ENCODE results near the gene HVCN1. TPM values are rescaled to one million over a fixed set of nuclear protein-coding genes. Genes with fewer than 3 reads are reported as not detected.

HVCN1 gene
- total RNA-seq, 1 experiment from 2014 or later, result 4.3 TPM

- DNase-seq (ENCODE audit: low read depth), result peak; percentile 37
Measured at GRCh38 chr12:110619534-110619953, 69.4 kb downstream of the HVCN1 start.

- DNase-seq (ENCODE audit: low read depth), result no peak
Measured at GRCh38 chr12:110616471-110617115, 72.3 kb downstream of the HVCN1 start.

- no peak for DNase-seq (ENCODE audit: low read depth)
Measured at GRCh38 chr12:110615171-110615570, 73.7 kb downstream of the HVCN1 start.

GRCh38 chr12:110613771-110614684 is 74.9 kb downstream of the HVCN1 start, which contains the start of gene TCTN1:
TSS of gene TCTN1 (plus strand) at chr12:110614129. CDS start at chr12:110614183, 54 bp downstream.
- peak; percentile 89 for DNase-seq (ENCODE audit: low read depth)

- no peak for DNase-seq (ENCODE audit: low read depth)
Measured at GRCh38 chr12:110613071-110613770, 75.7 kb downstream of the HVCN1 start.

GRCh38 chr12:110606253-110606611 is 82.7 kb downstream of the HVCN1 start:
- DNase-seq (ENCODE audit: low read depth), result no peak

GRCh38 chr12:110602085-110602814 is 86.7 kb downstream of the HVCN1 start:
- DNase-seq (ENCODE audit: low read depth), result peak; percentile 43

GRCh38 chr12:110600254-110600653 is 88.7 kb downstream of the HVCN1 start:
- DNase-seq (ENCODE audit: low read depth), result peak; percentile 56

GRCh38 chr12:110599334-110599733 is 89.6 kb downstream of the HVCN1 start:
- no peak for DNase-seq (ENCODE audit: low read depth)

Other genes with a start within 250 kb of the HVCN1 start
- gene ARPC3, start 238.8 kb downstream of the HVCN1 start, total RNA-seq (2014; rRNA removed), result 348 and 595 TPM in 2 replicates
- gene GPN3, start 220.9 kb downstream of the HVCN1 start, total RNA-seq (2014; rRNA removed), result 27.4 and 27.9 TPM in 2 replicates
- gene FAM216A, start 220.3 kb downstream of the HVCN1 start, total RNA-seq (2014; rRNA removed), result 37.1 and 40.6 TPM in 2 replicates
- 77.5 and 82.8 TPM in 2 replicates for gene VPS29, start 187.0 kb downstream of the HVCN1 start, total RNA-seq (2014; rRNA removed)
- 1.0 and 1.5 TPM in 2 replicates for gene RAD9B, start 186.8 kb downstream of the HVCN1 start, total RNA-seq (2014; rRNA removed)
- 4.8 and 9.2 TPM in 2 replicates for gene PPTC7, start 105.8 kb downstream of the HVCN1 start, total RNA-seq (2014; rRNA removed)
- 34.3 TPM in 2 replicates for gene TCTN1, start 75.0 kb downstream of the HVCN1 start, total RNA-seq (2014; rRNA removed)
- 147 and 158 TPM in 2 replicates for gene PPP1CC, start 53.8 kb upstream of the HVCN1 start, total RNA-seq (2014; rRNA removed)
- gene CCDC63, start 157.9 kb upstream of the HVCN1 start, total RNA-seq (2014; rRNA removed), result not detected in 2 replicates
- not detected in 2 replicates for gene MYL2, start 231.5 kb upstream of the HVCN1 start, total RNA-seq (2014; rRNA removed)